Activated CD4-positive, CD25-positive, alpha-beta regulatory T cell treated with anti-CD3 and anti-CD28 coated beads, Interleukin-2, amount 50 U/mL, for 24 hours (primary cell): ENCODE measurements around the gene THAP8.
"Not testable (repeated sequence)": the region's sequence is repeated elsewhere in the genome, so short reads cannot be mapped to it uniquely, and the experiment has no call there.

Experiments used
- ATAC-seq, 2 donors: fragments of 150-1000 bp; cut with Tn5 transposase; one replicate each; pipeline ENCODE4 v1.10.0; 2021; ENCODE audit warnings: mild to moderate bottlenecking in 1 of 2, moderate library complexity in 1 of 2

The THAP8 gene

GRCh38 chr19:36068810-36069499 is 14.9 kb upstream of the THAP8 start:
- not testable (repeated sequence) for ATAC-seq

- ATAC-seq, result no peak
Observed at GRCh38 chr19:36067681-36068080, 13.6 kb upstream of the THAP8 start.

GRCh38 chr19:36064826-36065225 is 10.7 kb upstream of the THAP8 start:
- ATAC-seq, result no peak

- ATAC-seq, result no peak
Observed at GRCh38 chr19:36061367-36061766, 7.3 kb upstream of the THAP8 start.

- ATAC-seq, result peak in 1 of 2 donors; percentile 43
Observed at GRCh38 chr19:36060430-36060829, 6.3 kb upstream of the THAP8 start.

- ATAC-seq, result no peak
Observed at GRCh38 chr19:36059180-36059910, 5.3 kb upstream of the THAP8 start.

GRCh38 chr19:36058481-36059179 is 4.5 kb upstream of the THAP8 start:
- no peak for ATAC-seq

GRCh38 chr19:36054733-36055686 is 925 bp upstream of the THAP8 start, which contains the start of gene WDR62:
Gene WDR62, plus strand, starts transcription at chr19:36054897. Its CDS starts 75 bp downstream, at chr19:36054972.
- peak; percentile 75 to 79 for ATAC-seq

GRCh38 chr19:36051637-36052036 is 2.4 kb downstream of the THAP8 start:
- ATAC-seq, result no peak

GRCh38 chr19:36051236-36051635 is 2.8 kb downstream of the THAP8 start:
- no peak for ATAC-seq

GRCh38 chr19:36049080-36049698 is 4.9 kb downstream of the THAP8 start:
- ATAC-seq, result no peak

- ATAC-seq, result no peak
Observed at GRCh38 chr19:36047835-36048234, 6.2 kb downstream of the THAP8 start.

- no peak for ATAC-seq
Observed at GRCh38 chr19:36046443-36047050, 7.5 kb downstream of the THAP8 start.

- no peak for ATAC-seq
Observed at GRCh38 chr19:36043952-36044351, 10.1 kb downstream of the THAP8 start.

- ATAC-seq, result no peak
Observed at GRCh38 chr19:36041831-36042230, 12.3 kb downstream of the THAP8 start.

GRCh38 chr19:36041092-36041491 is 13.0 kb downstream of the THAP8 start:
- ATAC-seq, result not testable (repeated sequence)

- ATAC-seq, result no peak
Observed at GRCh38 chr19:36040495-36040894, 13.6 kb downstream of the THAP8 start.

GRCh38 chr19:36032251-36033104 is 21.6 kb downstream of the THAP8 start, which contains the start of gene CLIP3:
Gene CLIP3, minus strand, starts transcription at chr19:36032873. Its CDS starts 516 bp downstream, at chr19:36032357.
- no peak for ATAC-seq

GRCh38 chr19:36031308-36031707 is 22.8 kb downstream of the THAP8 start:
- no peak for ATAC-seq
